Hippocampal formation (tissue), 2 donors: Measurements from ENCODE around the gene BMP10.

ENCODE experiments used
- DNase-seq, 2 donors: peaks; one replicate each; lab custom pipeline; 2025; lab: John Stamatoyannopoulos, UW

The BMP10 gene

GRCh38 chr2:68819556-68819955, 51.6 kb downstream of the BMP10 start:
- DNase-seq, result no peak

- DNase-seq, result no peak
Observed at GRCh38 chr2:68817306-68817705, 53.9 kb downstream of the BMP10 start.
